Astrocyte (in vitro differentiated cells and primary cell): ENCODE data around the gene NSL1. TPM values are rescaled to one million over a fixed set of nuclear protein-coding genes. Genes with fewer than 3 reads are reported as not detected.
A peak's percentile ranks its signal among the peaks of the same experiment; 100 is the strongest.

ENCODE experiments used
- DNase-seq: peaks from one replicate; pipeline ENCODE4 v3.0.0-alpha.2; 2010; ENCODE audit warnings: low read depth
- FAIRE-seq: peaks from 2 replicates; lab custom pipeline; 2011; peaks lifted over from hg19 to GRCh38; lab: Jason Lieb, UNC
- H2AFZ ChIP-seq: 2 replicates; pipeline ENCODE4 v1.6.0; 2012; ENCODE audit warnings: low read depth, low read length, inconsistent platforms
- H3K27ac ChIP-seq: 2 replicates; pipeline ENCODE4 v1.5.1; 2011; ENCODE audit warnings: low read depth, low read length, inconsistent platforms
- H3K27me3 ChIP-seq: 2 replicates; pipeline ENCODE4 v1.6.0; 2011; ENCODE audit warnings: low read length, inconsistent platforms; ENCODE audit not compliant: insufficient read depth
- H3K36me3 ChIP-seq: 2 replicates; pipeline ENCODE4 v1.5.1; 2011; ENCODE audit warnings: low read length, inconsistent platforms; ENCODE audit not compliant: insufficient read depth
- H3K4me1 ChIP-seq: 2 replicates; pipeline ENCODE4 v1.5.1; 2011; ENCODE audit warnings: low read length, inconsistent platforms; ENCODE audit not compliant: insufficient read depth
- H3K4me2 ChIP-seq: 2 replicates; pipeline ENCODE4 v1.6.0; 2012; ENCODE audit warnings: low read length, inconsistent platforms
- H3K4me3 ChIP-seq: 2 replicates; pipeline ENCODE4 v1.5.1; 2011; ENCODE audit warnings: low read depth, mild to moderate bottlenecking, low read length, inconsistent platforms; ENCODE audit not compliant: insufficient read depth
- H3K79me2 ChIP-seq: 2 replicates; pipeline ENCODE4 v1.6.0; 2012; ENCODE audit warnings: mild to moderate bottlenecking, low read length, inconsistent platforms; ENCODE audit not compliant: insufficient read depth
- H3K9ac ChIP-seq: 2 replicates; pipeline ENCODE4 v1.6.0; 2012; ENCODE audit warnings: mild to moderate bottlenecking, low read length, inconsistent platforms
- H3K9me3 ChIP-seq: 2 replicates; pipeline ENCODE4 v1.5.1; 2012; ENCODE audit warnings: low read depth, mild to moderate bottlenecking, low read length, inconsistent platforms; ENCODE audit not compliant: insufficient read depth
- H4K20me1 ChIP-seq: 2 replicates; pipeline ENCODE4 v1.6.0; 2012; ENCODE audit warnings: low read length, inconsistent platforms; ENCODE audit not compliant: insufficient read depth
- H3K27ac Mint-ChIP-seq: one replicate; pipeline ENCODE4 v1.8.0; 2021; ENCODE audit warnings: mild to moderate bottlenecking, mixed read lengths; ENCODE audit not compliant: unreplicated experiment
- H3K27me3 Mint-ChIP-seq: one replicate; pipeline ENCODE4 v1.8.0; 2021; ENCODE audit warnings: low read depth, mixed read lengths; ENCODE audit not compliant: unreplicated experiment
- H3K36me3 Mint-ChIP-seq: one replicate; pipeline ENCODE4 v1.8.0; 2021; ENCODE audit warnings: low read depth, mixed read lengths; ENCODE audit not compliant: unreplicated experiment
- H3K4me1 Mint-ChIP-seq: one replicate; pipeline ENCODE4 v1.8.0; 2021; ENCODE audit warnings: low read depth, mixed read lengths; ENCODE audit not compliant: unreplicated experiment
- H3K4me3 Mint-ChIP-seq: one replicate; pipeline ENCODE4 v1.8.0; 2021; ENCODE audit warnings: mild to moderate bottlenecking, moderate library complexity, mixed read lengths; ENCODE audit not compliant: unreplicated experiment
- H3K9me3 Mint-ChIP-seq: one replicate; pipeline ENCODE4 v1.8.0; 2021; ENCODE audit warnings: mild to moderate bottlenecking, mixed read lengths; ENCODE audit not compliant: unreplicated experiment
- EZH2 ChIP-seq: IDR thresholded peaks from 2 replicates; pipeline ENCODE4 v1.6.1; 2012; ENCODE audit warnings: mild to moderate bottlenecking, low read length, inconsistent platforms; ENCODE audit not compliant: insufficient read depth
- total RNA-seq: library from RNA; stranded (reverse); gene quantifications from 2 replicates; pipeline ENCODE4 v1.2.1, GENCODE V29; 2021
- TF ChIP-seq, protein P1 (sequence below): IDR thresholded peaks from 2 replicates; pipeline ENCODE4 v1.5.1; 2011; ENCODE audit warnings: low read depth, mild to moderate bottlenecking, inconsistent platforms, low read length, moderate library complexity; ENCODE audit not compliant: insufficient read depth

Gene NSL1
- total RNA-seq, 1 donor from 2014 or later, result 22.6 TPM

DNA sequence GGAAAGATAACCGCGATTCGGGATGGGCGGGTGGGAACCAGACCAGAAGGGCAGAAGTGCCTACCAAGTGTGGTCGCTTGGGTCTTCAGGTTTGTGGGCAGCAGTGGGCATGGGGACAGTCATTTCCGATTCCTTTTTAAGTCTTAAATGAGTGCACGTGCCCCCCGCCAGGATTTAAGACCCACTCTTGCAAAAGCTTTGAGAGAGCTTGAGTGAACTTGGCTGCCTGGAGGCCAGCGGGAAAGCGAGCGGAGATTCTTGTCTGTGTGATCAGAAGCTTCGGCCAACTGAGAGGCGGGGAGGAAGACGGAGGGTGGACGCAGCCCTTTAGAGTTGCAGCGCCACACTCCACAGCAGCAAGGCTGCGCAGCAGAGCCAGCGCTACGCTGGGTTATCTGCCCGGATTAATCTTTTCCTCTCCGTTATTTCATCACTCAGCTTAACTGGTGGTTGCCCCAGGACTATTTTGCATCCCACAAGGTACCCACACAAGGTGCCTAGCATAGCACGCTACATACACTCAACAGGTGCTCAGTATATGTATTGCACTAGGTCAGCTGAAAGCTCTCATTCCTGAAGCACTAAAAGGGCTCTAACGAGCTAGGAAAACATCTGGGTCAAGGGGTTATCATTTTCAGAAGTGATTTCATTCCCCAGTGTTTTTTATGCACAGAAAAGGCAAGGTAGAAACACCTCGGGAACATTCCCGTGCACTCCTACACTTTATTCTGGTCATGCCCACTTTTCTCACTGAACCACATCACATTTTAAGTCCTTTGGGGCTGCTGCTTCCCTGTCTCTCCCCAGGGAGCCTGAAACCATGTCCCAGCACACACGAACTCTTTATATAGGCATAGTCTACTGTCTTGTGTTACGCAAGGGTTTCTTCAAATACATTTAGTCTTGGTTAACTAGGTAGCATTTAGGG lies 90.4 kb downstream of the NSL1 start:
- H3K4me1 Mint-ChIP-seq, result peaks cover 2% of the 10 kb centered on the region
- H3K36me3 Mint-ChIP-seq, result no peaks in the 10 kb centered on the region
- H3K4me2 ChIP-seq, result peak overlapping the region; percentile 89
- DNase-seq (peak; percentile 48), FAIRE-seq (no peak)
- H3K9me3 Mint-ChIP-seq, result no peaks in the 10 kb centered on the region
- no peaks in the 10 kb centered on the region for H3K79me2 ChIP-seq
- H3K9ac ChIP-seq, result peak overlapping the region; percentile 57
- no peaks in the 10 kb centered on the region for H3K9me3 ChIP-seq
- no peaks in the 10 kb centered on the region for H3K36me3 ChIP-seq
- no peak for TF ChIP-seq EZH2
- TF ChIP-seq, protein P1, sequence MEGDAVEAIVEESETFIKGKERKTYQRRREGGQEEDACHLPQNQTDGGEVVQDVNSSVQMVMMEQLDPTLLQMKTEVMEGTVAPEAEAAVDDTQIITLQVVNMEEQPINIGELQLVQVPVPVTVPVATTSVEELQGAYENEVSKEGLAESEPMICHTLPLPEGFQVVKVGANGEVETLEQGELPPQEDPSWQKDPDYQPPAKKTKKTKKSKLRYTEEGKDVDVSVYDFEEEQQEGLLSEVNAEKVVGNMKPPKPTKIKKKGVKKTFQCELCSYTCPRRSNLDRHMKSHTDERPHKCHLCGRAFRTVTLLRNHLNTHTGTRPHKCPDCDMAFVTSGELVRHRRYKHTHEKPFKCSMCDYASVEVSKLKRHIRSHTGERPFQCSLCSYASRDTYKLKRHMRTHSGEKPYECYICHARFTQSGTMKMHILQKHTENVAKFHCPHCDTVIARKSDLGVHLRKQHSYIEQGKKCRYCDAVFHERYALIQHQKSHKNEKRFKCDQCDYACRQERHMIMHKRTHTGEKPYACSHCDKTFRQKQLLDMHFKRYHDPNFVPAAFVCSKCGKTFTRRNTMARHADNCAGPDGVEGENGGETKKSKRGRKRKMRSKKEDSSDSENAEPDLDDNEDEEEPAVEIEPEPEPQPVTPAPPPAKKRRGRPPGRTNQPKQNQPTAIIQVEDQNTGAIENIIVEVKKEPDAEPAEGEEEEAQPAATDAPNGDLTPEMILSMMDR, result no peak
- H2AFZ ChIP-seq, result peak overlapping the region; percentile 75
- peaks cover 54% of the 10 kb centered on the region for H3K27me3 Mint-ChIP-seq
- no peaks in the 10 kb centered on the region for H4K20me1 ChIP-seq
- peak overlapping the region; percentile 81 for H3K4me3 Mint-ChIP-seq
- H3K4me3 ChIP-seq, result peak overlapping the region; percentile 46
- no peak overlapping the region for H3K27ac Mint-ChIP-seq
- peaks cover 10% of the 10 kb centered on the region for H3K27me3 ChIP-seq
- H3K27ac ChIP-seq, result no peak overlapping the region
- peaks cover 22% of the 10 kb centered on the region for H3K4me1 ChIP-seq

GRCh38 chr1:212700223-212700891 lies 91.2 kb downstream of the NSL1 start:
- H3K4me1 ChIP-seq, result peaks cover 22% of the 10 kb centered on the region
- no peaks in the 10 kb centered on the region for H3K9me3 Mint-ChIP-seq
- H3K4me3 Mint-ChIP-seq, result peak overlapping the region; percentile 81
- FAIRE-seq, result no peak
- H3K4me3 ChIP-seq, result peak overlapping the region; percentile 46
- peaks cover 60% of the 10 kb centered on the region for H3K27me3 Mint-ChIP-seq
- no peaks in the 10 kb centered on the region for H4K20me1 ChIP-seq
- TF ChIP-seq, protein P1, result no peak
- peak; percentile 61 for TF ChIP-seq EZH2
- no peaks in the 10 kb centered on the region for H3K36me3 Mint-ChIP-seq
- peaks cover 10% of the 10 kb centered on the region for H3K27me3 ChIP-seq
- no peaks in the 10 kb centered on the region for H3K36me3 ChIP-seq
- peaks cover 2% of the 10 kb centered on the region for H3K4me1 Mint-ChIP-seq
- peak overlapping the region; percentile 75 for H2AFZ ChIP-seq
- peak overlapping the region; percentile 57 for H3K9ac ChIP-seq
- DNase-seq, result no peak
- no peaks in the 10 kb centered on the region for H3K79me2 ChIP-seq
- peak overlapping the region; percentile 22 for H3K27ac Mint-ChIP-seq
- H3K27ac ChIP-seq, result no peak overlapping the region
- peak overlapping the region; percentile 89 for H3K4me2 ChIP-seq
- H3K9me3 ChIP-seq, result no peaks in the 10 kb centered on the region
